Stomach (tissue), 4 donors: ENCODE data around the gene SRCIN1.

Experiments used
- CTCF ChIP-seq, 7 experiments: fragments of 450-650 bp in 4 of 7; fragments of 200-600 bp in 3 of 7; sonication (generic) in 3 of 7; IDR thresholded peaks; one replicate each; pipeline ENCODE4 v1.5.1; 2016 to 2019; ENCODE audit warnings: antibody characterized with exemption in 7 of 7, control low read depth in 2 of 7, mild to moderate bottlenecking in 1 of 7
- EP300 ChIP-seq: sonication (generic); formaldehyde crosslinking; IDR thresholded peaks from one replicate; pipeline ENCODE4 v1.6.1; 2017; ENCODE audit warnings: antibody characterized with exemption

- TF ChIP-seq EP300 (no peak), CTCF (IDR thresholded peaks at IDR 0.05) (no peak)
These were observed 30.0 kb downstream of the SRCIN1 start for GRCh38 chr17:38575781-38576180.
